Common myeloid progenitor, CD34-positive (primary cell): ENCODE measurements around the gene GPER1.
"Not testable (repeated sequence)": the region's sequence is repeated elsewhere in the genome, so short reads cannot be mapped to it uniquely, and the experiment has no call there.

Source experiments
- CTCF ChIA-PET: fragments of 350-600 bp; sonication (Branson Sonifier 250); formaldehyde crosslinking; loops from one replicate; lab custom pipeline; 2021; ENCODE audit warnings: antibody characterized with exemption; lab: Charles Lee
- POLR2A ChIA-PET: fragments of 350-600 bp; sonication (Branson Sonifier 250); formaldehyde crosslinking; loops from one replicate; lab custom pipeline; 2021; ENCODE audit warnings: antibody characterized with exemption; lab: Charles Lee
- DNase-seq, 3 donors: peaks; one replicate each; pipeline versions ENCODE4 v3.0.0 to v3.0.0-alpha.2; 2013
- H3K27ac ChIP-seq, 2 experiments: 1 replicate in 1 of 2; 2 replicates in 1 of 2; pipeline ENCODE4 v1.7.0; 2013; ENCODE audit warnings: inconsistent platforms in 2 of 2, low read length in 2 of 2, mild to moderate bottlenecking in 2 of 2, low read depth in 1 of 2, moderate library complexity in 1 of 2; ENCODE audit not compliant: severe bottlenecking in 2 of 2, insufficient read depth in 1 of 2, poor library complexity in 1 of 2
- H3K27me3 ChIP-seq, 5 experiments: replicated peaks in 2 of 5; 1 replicate in 3 of 5; 2 replicates in 2 of 5; pipeline versions ENCODE4 v1.6.1 to v1.7.0; 2013; ENCODE audit warnings: low read length in 4 of 5, mild to moderate bottlenecking in 2 of 5, moderate library complexity in 2 of 5, inconsistent platforms in 1 of 5; ENCODE audit not compliant: insufficient read depth in 5 of 5, control insufficient read depth in 4 of 5
- H3K36me3 ChIP-seq, 4 experiments: 1 replicate in 2 of 4; 2 replicates in 2 of 4; pipeline versions ENCODE4 v1.6.1 to v1.7.0; 2013; ENCODE audit warnings: low read length in 3 of 4, control low read depth in 1 of 4, mild to moderate bottlenecking in 1 of 4; ENCODE audit not compliant: control insufficient read depth in 4 of 4, insufficient read depth in 4 of 4
- H3K4me1 ChIP-seq, 4 experiments: 1 replicate in 3 of 4; 2 replicates in 1 of 4; pipeline versions ENCODE4 v1.6.1 to v1.7.1; 2013; ENCODE audit warnings: low read length in 3 of 4, mild to moderate bottlenecking in 3 of 4, control low read depth in 1 of 4, inconsistent platforms in 1 of 4, moderate library complexity in 1 of 4; ENCODE audit not compliant: control insufficient read depth in 4 of 4, insufficient read depth in 4 of 4; ENCODE audit errors: control extremely low read depth in 1 of 4
- H3K4me3 ChIP-seq, 7 experiments: 1 replicate in 4 of 7; 2 replicates in 3 of 7; pipeline versions ENCODE4 v1.5.1 to v1.7.0; 2013; ENCODE audit warnings: mild to moderate bottlenecking in 7 of 7, low read length in 6 of 7, moderate library complexity in 6 of 7, inconsistent platforms in 2 of 7, low read depth in 2 of 7, control low read depth in 1 of 7; ENCODE audit not compliant: insufficient read depth in 4 of 7, control insufficient read depth in 1 of 7; ENCODE audit errors: extremely low read depth in 1 of 7
- H3K9me3 ChIP-seq, 5 experiments: 1 replicate in 4 of 5; 2 replicates in 1 of 5; pipeline versions ENCODE4 v1.6.1 to v1.7.1; 2013; ENCODE audit warnings: low read length in 4 of 5, mild to moderate bottlenecking in 2 of 5, inconsistent platforms in 1 of 5, low read depth in 1 of 5, moderate library complexity in 1 of 5; ENCODE audit not compliant: control insufficient read depth in 4 of 5, insufficient read depth in 2 of 5; ENCODE audit errors: control extremely low read depth in 1 of 5
- WGBS: methylation state at CpG from one replicate; pipeline ENCODE4 v1.1.5; 2013; ENCODE audit not compliant: insufficient coverage; 5-methylcytosine and 5-hydroxymethylcytosine counted together

Gene GPER1

DNA sequence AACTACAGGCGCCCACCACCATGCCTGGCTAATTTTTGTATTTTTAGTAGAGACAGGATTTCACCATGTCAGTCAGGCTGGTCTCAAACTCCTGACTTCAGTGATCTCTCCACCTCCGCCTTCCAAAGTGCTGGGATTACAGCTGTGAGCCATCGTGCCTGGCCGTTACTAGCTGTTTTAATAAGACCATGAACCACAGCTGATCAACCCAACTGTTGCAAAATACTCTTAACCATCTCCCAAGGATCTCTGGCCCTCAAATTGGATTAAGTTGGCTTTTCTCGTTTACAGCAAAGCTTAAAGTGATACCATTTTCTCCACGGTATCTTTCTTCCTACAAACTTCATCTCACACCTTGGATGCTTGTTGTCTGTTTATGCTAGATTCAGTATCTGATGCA is 53.7 kb downstream of the GPER1 start:
- no peak overlapping the region for H3K27ac ChIP-seq
- POLR2A ChIA-PET: no interaction called here
- no peaks in the 10 kb centered on the region for H3K27me3 ChIP-seq
- WGBS: 92% methylated on average over 3 of the region's 6 CpGs
- CTCF ChIA-PET: interaction anchor here (1.0 to 1.8 kb wide), 5 partner anchors 10 to 149 kb away, joined by 3 to 9 read pairs (median 3); partner anchors contain the start of gene GPR146
- no peaks in the 10 kb centered on the region for H3K9me3 ChIP-seq
- H3K36me3 ChIP-seq: no peaks in the 10 kb centered on the region
- no peak for DNase-seq
- no peak overlapping the region for H3K4me3 ChIP-seq
- H3K4me1 ChIP-seq: peaks cover 0 to 22% (median 16%) of the 10 kb centered on the region in 4 experiments

GRCh38 chr7:1142051-1142635 is 54.2 kb downstream of the GPER1 start:
- POLR2A ChIA-PET: no interaction called here
- Histone ChIP-seq H3K9me3 (no peaks in the 10 kb centered on the region), H3K27me3 (no peaks in the 10 kb centered on the region), H3K4me1 (peaks cover 0 to 17% (median 12%) of the 10 kb centered on the region in 4 experiments), H3K27ac (no peak overlapping the region), H3K4me3 (no peak overlapping the region), H3K36me3 (no peaks in the 10 kb centered on the region)
- no peak for DNase-seq
- WGBS: 94% methylated on average over 14 of the region's 14 CpGs
- CTCF ChIA-PET: interaction anchor here (0.9 to 2.6 kb wide), 10 partner anchors 8 to 150 kb away, joined by 3 to 16 read pairs (median 4); partner anchors contain the start of genes GPER1 and GPR146

DNA sequence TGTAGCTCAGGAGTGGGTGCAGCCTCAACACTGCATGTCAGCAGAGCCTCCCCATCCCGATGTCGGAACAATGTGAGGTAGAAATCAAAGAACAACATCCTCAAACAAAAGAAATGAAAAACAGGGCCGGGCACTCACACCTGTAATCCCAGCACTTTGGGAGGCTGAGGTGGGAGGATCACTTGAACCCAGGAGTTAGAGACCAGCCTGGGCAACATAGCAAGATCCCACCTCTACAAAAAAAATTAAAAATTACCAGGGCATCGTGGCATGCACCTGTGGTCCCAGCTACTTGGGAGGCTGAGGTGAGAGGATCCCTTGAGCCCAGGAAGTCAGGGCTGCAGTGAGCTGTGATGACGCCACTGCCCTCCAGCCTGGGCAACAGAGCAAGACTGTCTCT is 55.1 kb downstream of the GPER1 start:
- H3K27me3 ChIP-seq, DNase-seq, POLR2A ChIA-PET, H3K27ac ChIP-seq, H3K9me3 ChIP-seq, H3K36me3 ChIP-seq, H3K4me3 ChIP-seq: not testable (repeated sequence)
- peaks cover 0 to 12% (median 6%) of the 10 kb centered on the region in 4 experiments for H3K4me1 ChIP-seq
- 100% methylated on average over 1 of the region's 5 CpGs for WGBS
- CTCF ChIA-PET: interaction anchor here (0.9 to 2.6 kb wide), 16 partner anchors 8 to 189 kb away, joined by 3 to 16 read pairs (median 4); partner anchors contain the start of genes ADAP1 and GPER1
